Activated naive CD4-positive, alpha-beta T cell treated with anti-CD3 and anti-CD28 coated beads, Interleukin-2, amount 50 U/mL, for 24 hours (primary cell): Measurements from ENCODE around the gene RALGPS2.

Experiments
- H3K27ac Mint-ChIP-seq: one replicate; pipeline ENCODE4 v1.8.0; 2021; ENCODE audit warnings: mild to moderate bottlenecking, mixed read lengths
- H3K27me3 Mint-ChIP-seq: one replicate; pipeline ENCODE4 v1.8.0; 2021; ENCODE audit warnings: mixed read lengths
- H3K36me3 Mint-ChIP-seq: one replicate; pipeline ENCODE4 v1.8.0; 2021; ENCODE audit warnings: mixed read lengths
- H3K4me1 Mint-ChIP-seq: one replicate; pipeline ENCODE4 v1.8.0; 2021; ENCODE audit warnings: mixed read lengths
- H3K4me3 Mint-ChIP-seq: one replicate; pipeline ENCODE4 v1.8.0; 2021; ENCODE audit warnings: mild to moderate bottlenecking, mixed read lengths
- H3K9me3 Mint-ChIP-seq: one replicate; pipeline ENCODE4 v1.8.0; 2021; ENCODE audit warnings: mixed read lengths

The RALGPS2 gene

GRCh38 chr1:178959543-178960460 is 234.8 kb downstream of the RALGPS2 start:
- no peaks in the 10 kb centered on the region for H3K36me3 Mint-ChIP-seq
- peaks cover 4% of the 10 kb centered on the region for H3K27me3 Mint-ChIP-seq
- H3K27ac Mint-ChIP-seq: no peak overlapping the region
- H3K4me1 Mint-ChIP-seq: no peaks in the 10 kb centered on the region
- H3K9me3 Mint-ChIP-seq: no peaks in the 10 kb centered on the region
- no peak overlapping the region for H3K4me3 Mint-ChIP-seq

GRCh38 chr1:178960482-178961240 is 235.6 kb downstream of the RALGPS2 start:
- H3K4me1 Mint-ChIP-seq: no peaks in the 10 kb centered on the region
- no peaks in the 10 kb centered on the region for H3K36me3 Mint-ChIP-seq
- no peaks in the 10 kb centered on the region for H3K9me3 Mint-ChIP-seq
- no peak overlapping the region for H3K4me3 Mint-ChIP-seq
- peaks cover 1% of the 10 kb centered on the region for H3K27me3 Mint-ChIP-seq
- H3K27ac Mint-ChIP-seq: no peak overlapping the region

DNA sequence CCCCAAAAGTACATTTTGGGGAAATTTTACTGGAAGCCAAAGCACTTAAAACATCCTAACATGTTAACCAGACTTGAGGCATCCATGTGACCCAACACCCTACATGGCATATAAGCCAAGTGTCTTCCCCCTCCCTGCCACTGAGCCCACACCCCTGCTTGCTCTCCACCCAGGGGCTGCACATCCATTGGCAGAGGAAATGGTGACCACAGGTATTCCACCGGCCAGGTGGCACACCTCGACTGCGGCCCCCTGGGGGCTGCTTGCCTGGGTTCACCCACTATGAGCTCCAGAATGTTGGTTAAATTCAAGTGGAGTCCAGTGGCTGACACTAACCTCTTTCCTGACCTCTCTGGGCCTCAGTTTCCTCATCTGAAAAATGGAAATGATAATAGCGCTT is 236.3 kb downstream of the RALGPS2 start:
- no peaks in the 10 kb centered on the region for H3K9me3 Mint-ChIP-seq
- peaks cover 1% of the 10 kb centered on the region for H3K27me3 Mint-ChIP-seq
- no peak overlapping the region for H3K27ac Mint-ChIP-seq
- no peak overlapping the region for H3K4me3 Mint-ChIP-seq
- no peaks in the 10 kb centered on the region for H3K4me1 Mint-ChIP-seq
- no peaks in the 10 kb centered on the region for H3K36me3 Mint-ChIP-seq

DNA sequence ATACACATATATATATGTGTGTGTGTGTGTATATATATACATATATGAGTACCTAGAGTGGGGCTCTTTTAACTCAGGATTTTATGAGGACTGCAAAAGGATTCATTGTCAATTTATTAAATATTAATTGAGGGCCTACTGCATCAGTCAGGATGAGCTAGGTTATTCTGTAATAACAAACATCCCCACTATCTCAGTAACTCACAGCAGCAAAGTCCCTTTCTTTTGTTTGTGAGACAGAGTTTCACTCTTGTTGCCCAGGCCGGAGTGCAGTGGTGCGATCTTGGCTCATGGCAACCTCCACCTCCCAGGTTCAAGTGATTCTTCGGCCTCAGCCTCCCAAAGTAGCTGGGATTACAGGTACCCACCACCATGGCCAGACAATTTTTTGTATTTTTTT is 236.8 kb downstream of the RALGPS2 start:
- Mint-ChIP-seq H3K4me1 (no peaks in the 10 kb centered on the region), H3K27ac (no peak overlapping the region), H3K36me3 (no peaks in the 10 kb centered on the region), H3K4me3 (no peak overlapping the region), H3K27me3 (peaks cover 4% of the 10 kb centered on the region), H3K9me3 (no peaks in the 10 kb centered on the region)

DNA sequence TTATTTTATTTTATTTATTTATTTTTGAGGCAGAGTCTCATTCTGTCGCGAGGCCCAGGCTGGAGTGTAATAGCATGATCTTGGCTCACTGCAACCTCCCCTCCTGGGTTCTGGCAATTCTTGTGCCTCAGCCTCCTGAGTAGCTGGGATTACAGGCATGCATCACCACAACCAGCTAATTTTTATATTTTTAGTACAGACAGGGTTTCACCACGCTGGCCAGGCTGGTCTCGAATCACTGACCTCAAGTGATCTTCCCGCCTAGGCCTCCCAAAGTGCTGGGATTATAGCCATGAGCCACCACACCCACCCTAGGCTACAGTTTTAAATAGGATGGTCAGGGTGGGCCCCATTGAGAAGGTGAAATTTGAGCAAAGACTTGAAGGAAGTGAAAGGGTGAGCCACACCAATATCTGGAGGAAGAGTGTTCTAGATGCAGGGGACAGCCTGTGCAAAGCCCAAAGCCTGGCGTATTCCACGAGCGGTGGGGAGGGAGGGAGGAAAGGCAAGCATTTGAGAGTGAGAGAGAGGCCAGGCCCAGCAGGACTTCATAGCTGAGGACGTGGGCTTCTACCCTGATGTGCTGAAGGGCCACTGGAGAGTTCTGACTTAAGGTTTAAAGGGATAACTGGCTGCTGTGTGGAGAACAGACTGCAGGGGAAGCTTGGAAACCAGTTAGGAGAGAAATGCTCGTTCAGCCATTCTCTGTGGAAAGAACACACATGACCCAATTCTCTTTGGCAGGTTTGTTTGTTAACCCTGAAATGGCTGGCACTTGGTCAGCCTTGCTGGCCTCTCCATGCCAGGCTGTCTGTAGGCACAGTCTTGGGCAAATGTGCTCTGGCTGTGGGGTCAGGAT is 238.0 kb downstream of the RALGPS2 start:
- Mint-ChIP-seq H3K36me3 (no peaks in the 10 kb centered on the region), H3K4me1 (no peaks in the 10 kb centered on the region), H3K27ac (no peak overlapping the region), H3K27me3 (peaks cover 4% of the 10 kb centered on the region), H3K9me3 (no peaks in the 10 kb centered on the region), H3K4me3 (no peak overlapping the region)

DNA sequence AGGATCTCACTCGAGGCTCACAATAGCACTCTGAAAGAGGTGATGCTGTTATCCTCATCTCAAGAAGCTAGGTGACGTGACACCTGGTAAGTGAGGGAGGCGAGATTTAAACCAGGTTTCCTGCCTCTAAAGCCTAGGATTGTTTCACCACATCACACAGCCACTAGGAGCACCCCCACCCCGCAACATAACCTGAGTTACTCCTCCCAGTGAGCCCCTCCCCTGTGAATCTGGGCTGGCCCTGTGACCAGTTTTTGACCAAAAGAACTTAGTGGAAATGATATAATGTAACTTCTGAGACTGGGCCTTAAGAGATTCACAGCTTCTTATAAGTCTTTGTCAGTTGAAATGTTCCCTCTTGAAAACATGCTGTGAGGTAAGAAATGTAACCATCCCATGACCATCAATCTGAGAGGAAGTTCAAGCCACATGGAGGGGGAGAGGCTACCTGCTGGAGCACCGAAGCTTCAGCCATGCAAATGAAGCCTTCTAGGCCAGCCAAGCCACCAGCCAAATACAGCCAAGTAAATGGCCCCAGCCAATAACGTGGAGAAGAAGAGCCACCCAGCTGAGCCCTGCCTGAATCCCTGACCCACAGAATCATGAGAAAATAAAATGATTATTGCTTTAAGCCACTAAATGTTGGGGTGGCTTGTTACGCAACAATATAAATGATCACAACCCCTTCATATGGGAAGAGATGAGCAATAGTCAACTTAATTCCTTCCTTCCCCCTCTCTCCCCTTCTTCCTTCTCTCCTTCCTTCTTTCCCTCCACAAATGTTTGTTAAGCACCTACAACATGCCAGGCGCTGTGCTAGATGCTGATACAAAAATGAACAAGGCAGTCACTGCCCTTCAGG is 239.7 kb downstream of the RALGPS2 start:
- Mint-ChIP-seq H3K36me3 (no peaks in the 10 kb centered on the region), H3K9me3 (no peaks in the 10 kb centered on the region), H3K27ac (no peak overlapping the region), H3K4me1 (no peaks in the 10 kb centered on the region), H3K27me3 (peaks cover 4% of the 10 kb centered on the region), H3K4me3 (no peak overlapping the region)

DNA sequence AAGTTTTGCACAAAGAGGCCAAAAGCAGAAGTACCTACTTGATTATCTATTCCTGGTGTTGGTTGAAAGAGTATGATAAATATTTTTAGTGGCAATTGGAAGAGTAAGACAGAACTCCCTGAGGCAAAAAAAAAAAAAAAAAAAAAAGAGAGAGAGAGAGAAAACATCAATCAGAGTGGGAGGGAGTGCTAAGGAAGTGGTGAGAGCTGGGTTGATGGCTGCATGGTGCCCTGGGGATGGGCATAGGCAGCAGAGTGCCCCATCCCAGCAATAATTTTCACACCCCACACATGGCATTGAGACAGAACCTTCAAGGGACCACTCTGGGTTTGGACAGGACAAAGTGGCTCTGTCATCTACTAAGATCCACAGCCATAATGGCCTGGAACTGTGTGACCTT is 241.3 kb downstream of the RALGPS2 start:
- Mint-ChIP-seq H3K36me3 (no peaks in the 10 kb centered on the region), H3K27ac (no peak overlapping the region), H3K9me3 (no peaks in the 10 kb centered on the region), H3K4me1 (no peaks in the 10 kb centered on the region), H3K27me3 (peaks cover 4% of the 10 kb centered on the region), H3K4me3 (no peak overlapping the region)

- Mint-ChIP-seq H3K4me3 (no peak overlapping the region), H3K9me3 (no peaks in the 10 kb centered on the region), H3K4me1 (no peaks in the 10 kb centered on the region), H3K36me3 (no peaks in the 10 kb centered on the region), H3K27ac (no peak overlapping the region), H3K27me3 (peaks cover 9% of the 10 kb centered on the region)
These were observed 244.4 kb downstream of the RALGPS2 start for GRCh38 chr1:178969226-178969987.

DNA sequence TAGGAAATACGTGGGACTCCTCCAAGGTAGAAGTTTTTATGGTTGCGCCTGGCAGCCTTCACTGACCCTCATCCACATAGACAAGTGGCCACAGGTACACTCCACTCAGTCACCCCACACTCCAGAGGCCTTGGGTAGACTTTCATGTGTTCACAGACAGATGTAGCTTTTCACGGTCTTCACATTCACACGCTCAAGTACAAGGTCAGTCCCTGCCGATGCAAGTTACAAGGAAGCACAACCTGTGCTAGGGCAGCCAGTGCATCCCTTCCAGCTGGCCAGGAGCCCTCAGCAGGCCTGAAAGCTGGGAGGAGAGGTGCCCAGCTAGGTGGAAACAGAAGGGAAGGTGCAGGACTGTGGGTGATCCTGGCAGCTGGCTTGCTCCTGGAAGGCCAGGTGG is 245.1 kb downstream of the RALGPS2 start:
- no peaks in the 10 kb centered on the region for H3K4me1 Mint-ChIP-seq
- no peaks in the 10 kb centered on the region for H3K9me3 Mint-ChIP-seq
- H3K27me3 Mint-ChIP-seq: peaks cover 9% of the 10 kb centered on the region
- H3K36me3 Mint-ChIP-seq: no peaks in the 10 kb centered on the region
- H3K27ac Mint-ChIP-seq: no peak overlapping the region
- no peak overlapping the region for H3K4me3 Mint-ChIP-seq
